CMK (cell line): Measurements from ENCODE around the gene RSRC1.

Experiments
- DNase-seq: peaks from one replicate; pipeline ENCODE4 v3.0.0-alpha.2; 2010; ENCODE audit warnings: low read depth

Gene RSRC1

GRCh38 chr3:158128755-158129154 is 18.9 kb downstream of the RSRC1 start:
- no peak for DNase-seq

- DNase-seq, result no peak
These were observed 24.5 kb downstream of the RSRC1 start for GRCh38 chr3:158134363-158134762.

GRCh38 chr3:158140396-158140795 is 30.5 kb downstream of the RSRC1 start:
- no peak for DNase-seq

GRCh38 chr3:158148218-158148617 is 38.3 kb downstream of the RSRC1 start:
- no peak for DNase-seq

GRCh38 chr3:158152186-158152585 is 42.3 kb downstream of the RSRC1 start:
- no peak for DNase-seq

GRCh38 chr3:158158969-158159368 is 49.1 kb downstream of the RSRC1 start:
- no peak for DNase-seq

GRCh38 chr3:158159714-158160113 is 49.8 kb downstream of the RSRC1 start:
- DNase-seq, result no peak

- DNase-seq, result no peak
These were observed 51.1 kb downstream of the RSRC1 start for GRCh38 chr3:158160958-158161357.

- no peak for DNase-seq
These were observed 55.3 kb downstream of the RSRC1 start for GRCh38 chr3:158165141-158165655.

GRCh38 chr3:158165730-158166129 is 55.8 kb downstream of the RSRC1 start:
- no peak for DNase-seq

- DNase-seq, result no peak
These were observed 56.3 kb downstream of the RSRC1 start for GRCh38 chr3:158166223-158166622.

GRCh38 chr3:158167737-158168557 is 58.1 kb downstream of the RSRC1 start:
- DNase-seq, result peak; percentile 8

- DNase-seq, result no peak
These were observed 59.2 kb downstream of the RSRC1 start for GRCh38 chr3:158169091-158169491.

- DNase-seq, result no peak
These were observed 71.2 kb downstream of the RSRC1 start for GRCh38 chr3:158181096-158181495.

- DNase-seq, result no peak
These were observed 75.8 kb downstream of the RSRC1 start for GRCh38 chr3:158185711-158186110.

- DNase-seq, result no peak
These were observed 91.1 kb downstream of the RSRC1 start for GRCh38 chr3:158200955-158201354.

GRCh38 chr3:158205324-158205723 is 95.4 kb downstream of the RSRC1 start:
- DNase-seq, result no peak

- no peak for DNase-seq
These were observed 96.1 kb downstream of the RSRC1 start for GRCh38 chr3:158205994-158206393.

- DNase-seq, result no peak
These were observed 100.2 kb downstream of the RSRC1 start for GRCh38 chr3:158210067-158210466.

- DNase-seq, result no peak
These were observed 103.6 kb downstream of the RSRC1 start for GRCh38 chr3:158213461-158213860.

- DNase-seq, result no peak
These were observed 108.1 kb downstream of the RSRC1 start for GRCh38 chr3:158217992-158218391.

- DNase-seq, result no peak
These were observed 110.7 kb downstream of the RSRC1 start for GRCh38 chr3:158220575-158220974.

GRCh38 chr3:158221426-158221825 is 111.5 kb downstream of the RSRC1 start:
- no peak for DNase-seq

GRCh38 chr3:158226429-158226828 is 116.5 kb downstream of the RSRC1 start:
- DNase-seq, result no peak
